MCF 10A (cell line): ENCODE data around the gene NOC4L. TPM values are rescaled to one million over a fixed set of nuclear protein-coding genes. Genes with fewer than 3 reads are reported as not detected.

Source experiments
- BruUV-seq: library from RNA; stranded (reverse); fragments of 400-500 nt; replicated peaks from 2 replicates; lab custom pipeline; 2021; lab: Mats Ljungman, UMichigan
- CTCF ChIA-PET: fragments of 300-600 bp; sonication (Branson Sonifier 250); formaldehyde crosslinking; extraction: SDS; loops from one replicate; lab custom pipeline; 2021; ENCODE audit warnings: antibody characterized with exemption, inconsistent platforms; lab: Yijun Ruan, JAX
- POLR2A ChIA-PET: fragments of 300-600, 350-650 bp; sonication (Branson Sonifier 250); formaldehyde crosslinking; extraction: SDS; loops from one replicate; lab custom pipeline; 2020; ENCODE audit warnings: antibody characterized with exemption, inconsistent platforms; lab: Yijun Ruan, JAX
- DNase-seq: peaks from one replicate; pipeline ENCODE4 v3.0.0-alpha.2; 2018; ENCODE audit not compliant: unreplicated experiment
- H3K27ac Mint-ChIP-seq: one replicate; pipeline ENCODE4 v1.8.0; 2022; ENCODE audit warnings: mild to moderate bottlenecking, low read depth, mixed read lengths; ENCODE audit not compliant: unreplicated experiment
- H3K27me3 Mint-ChIP-seq: one replicate; pipeline ENCODE4 v1.8.0; 2022; ENCODE audit warnings: mixed read lengths; ENCODE audit not compliant: insufficient read depth, unreplicated experiment
- H3K36me3 Mint-ChIP-seq: one replicate; pipeline ENCODE4 v1.8.0; 2022; ENCODE audit warnings: mild to moderate bottlenecking, moderate library complexity, mixed read lengths; ENCODE audit not compliant: insufficient read depth, unreplicated experiment
- H3K4me1 Mint-ChIP-seq: one replicate; pipeline ENCODE4 v1.8.0; 2022; ENCODE audit warnings: mixed read lengths; ENCODE audit not compliant: insufficient read depth, unreplicated experiment
- H3K4me3 Mint-ChIP-seq: one replicate; pipeline ENCODE4 v1.8.0; 2022; ENCODE audit warnings: mild to moderate bottlenecking, moderate library complexity, mixed read lengths; ENCODE audit not compliant: unreplicated experiment
- H3K9me3 Mint-ChIP-seq: one replicate; pipeline ENCODE4 v1.8.0; 2022; ENCODE audit warnings: mixed read lengths; ENCODE audit not compliant: unreplicated experiment
- intact Hi-C: fragments of 100-400 bp; cut with micrococcal nuclease; formaldehyde crosslinking; loops from 2 replicates; pipeline ENCODE4 v1.14.1; 2022
- total RNA-seq: library from RNA; stranded (reverse); gene quantifications from 2 replicates; pipeline ENCODE4 v1.2.3, GENCODE V29; 2022
- TF ChIP-seq, protein P1 (sequence below): fragments of 200-600 bp; IDR thresholded peaks from one replicate; pipeline ENCODE4 v1.8.0; 2022; ENCODE audit warnings: antibody characterized with exemption, mild to moderate bottlenecking; ENCODE audit not compliant: unreplicated experiment

NOC4L gene
- total RNA-seq, 1 experiment from 2014 or later = 32.0 TPM

DNA sequence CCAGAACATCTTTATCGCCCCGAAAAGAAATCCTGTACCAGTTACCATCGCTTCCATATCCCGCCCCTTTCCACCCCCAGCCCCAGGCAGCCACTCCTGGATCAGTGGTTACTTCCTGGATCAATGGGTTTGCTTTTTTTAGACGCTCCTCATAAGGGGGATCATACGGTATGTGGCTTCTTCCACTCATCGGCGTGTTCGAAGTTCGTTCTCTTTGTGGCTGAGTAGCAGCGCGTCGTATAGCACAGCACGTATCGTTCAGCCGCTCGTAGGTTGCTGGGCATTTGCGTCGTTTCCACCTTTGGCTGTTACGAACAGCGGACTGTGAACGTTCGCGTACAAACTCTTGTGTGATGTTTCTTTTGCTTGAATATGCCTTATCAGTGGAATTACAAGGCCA is 1.8 kb downstream of the NOC4L start:
- DNase-seq = no peak
- no peaks in the 10 kb centered on the region for H3K9me3 Mint-ChIP-seq
- TF ChIP-seq, protein P1, sequence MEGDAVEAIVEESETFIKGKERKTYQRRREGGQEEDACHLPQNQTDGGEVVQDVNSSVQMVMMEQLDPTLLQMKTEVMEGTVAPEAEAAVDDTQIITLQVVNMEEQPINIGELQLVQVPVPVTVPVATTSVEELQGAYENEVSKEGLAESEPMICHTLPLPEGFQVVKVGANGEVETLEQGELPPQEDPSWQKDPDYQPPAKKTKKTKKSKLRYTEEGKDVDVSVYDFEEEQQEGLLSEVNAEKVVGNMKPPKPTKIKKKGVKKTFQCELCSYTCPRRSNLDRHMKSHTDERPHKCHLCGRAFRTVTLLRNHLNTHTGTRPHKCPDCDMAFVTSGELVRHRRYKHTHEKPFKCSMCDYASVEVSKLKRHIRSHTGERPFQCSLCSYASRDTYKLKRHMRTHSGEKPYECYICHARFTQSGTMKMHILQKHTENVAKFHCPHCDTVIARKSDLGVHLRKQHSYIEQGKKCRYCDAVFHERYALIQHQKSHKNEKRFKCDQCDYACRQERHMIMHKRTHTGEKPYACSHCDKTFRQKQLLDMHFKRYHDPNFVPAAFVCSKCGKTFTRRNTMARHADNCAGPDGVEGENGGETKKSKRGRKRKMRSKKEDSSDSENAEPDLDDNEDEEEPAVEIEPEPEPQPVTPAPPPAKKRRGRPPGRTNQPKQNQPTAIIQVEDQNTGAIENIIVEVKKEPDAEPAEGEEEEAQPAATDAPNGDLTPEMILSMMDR = no peak
- H3K4me1 Mint-ChIP-seq = no peaks in the 10 kb centered on the region
- peaks cover 20% of the 10 kb centered on the region for H3K36me3 Mint-ChIP-seq
- intact Hi-C loops = no loop called here
- H3K27me3 Mint-ChIP-seq = no peaks in the 10 kb centered on the region
- ChIA-PET CTCF (interaction anchor here (0.8 kb wide), 1 partner anchor 268 kb away, joined by 5 read pairs; no protein-coding TSS in a partner anchor), POLR2A (no interaction called here)
- H3K27ac Mint-ChIP-seq = no peak overlapping the region
- BruUV-seq = no TSS peak
- peak overlapping the region; percentile 29 for H3K4me3 Mint-ChIP-seq

GRCh38 chr12:132146772-132147422 is 2.6 kb downstream of the NOC4L start:
- no peak overlapping the region for H3K27ac Mint-ChIP-seq
- TF ChIP-seq, protein P1 = no peak
- no peaks in the 10 kb centered on the region for H3K4me1 Mint-ChIP-seq
- CTCF ChIA-PET = interaction anchor here (0.6 kb wide), 1 partner anchor 77 kb away, joined by 3 read pairs; no protein-coding TSS in a partner anchor
- no TSS peak for BruUV-seq
- DNase-seq = no peak
- peak overlapping the region; percentile 29 for H3K4me3 Mint-ChIP-seq
- intact Hi-C loops = no loop called here
- peaks cover 19% of the 10 kb centered on the region for H3K36me3 Mint-ChIP-seq
- POLR2A ChIA-PET = no interaction called here
- H3K27me3 Mint-ChIP-seq = no peaks in the 10 kb centered on the region
- no peaks in the 10 kb centered on the region for H3K9me3 Mint-ChIP-seq

DNA sequence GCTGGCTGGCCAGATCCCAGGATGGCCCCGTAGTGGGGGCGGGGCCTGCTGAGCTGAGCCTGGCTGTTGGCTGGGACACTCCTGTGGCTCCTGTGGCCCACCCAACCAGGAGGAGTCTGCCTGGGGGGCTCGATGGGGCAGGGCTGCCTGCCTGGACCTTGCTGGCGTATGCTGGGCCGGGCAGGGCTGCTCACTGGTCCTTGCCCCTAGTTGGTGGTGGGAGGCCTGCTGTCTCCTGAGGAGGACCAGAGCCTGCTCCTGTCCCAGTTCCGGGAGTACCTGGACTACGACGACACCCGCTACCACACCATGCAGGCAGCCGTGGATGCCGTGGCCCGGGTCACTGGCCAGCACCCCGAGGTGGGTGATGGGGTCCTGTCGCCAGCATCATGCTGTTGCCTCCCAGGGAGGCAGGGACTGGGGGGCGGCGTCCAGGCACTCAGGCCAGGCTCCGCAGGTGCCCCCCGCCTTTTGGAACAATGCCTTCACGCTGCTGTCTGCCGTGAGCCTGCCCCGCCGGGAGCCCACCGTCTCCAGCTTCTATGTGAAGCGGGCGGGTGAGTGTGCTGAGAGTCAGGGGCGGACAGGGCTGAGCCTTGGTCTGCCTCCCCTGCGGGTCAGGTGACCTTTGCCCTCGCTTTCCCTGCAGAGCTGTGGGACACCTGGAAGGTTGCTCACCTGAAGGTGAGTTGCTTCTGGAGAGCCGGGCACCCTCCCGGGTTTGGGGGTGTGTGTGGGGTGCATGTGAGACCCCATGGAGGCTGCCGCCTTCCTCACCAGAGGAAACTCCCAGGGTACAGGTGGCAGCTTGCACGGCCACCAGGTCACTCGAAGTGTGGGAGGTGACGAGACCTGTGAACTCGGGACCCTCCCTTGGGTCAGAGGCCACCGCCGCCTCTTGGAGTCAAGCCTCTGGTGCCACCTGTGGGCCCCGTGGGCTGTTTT is 3.4 kb downstream of the NOC4L start:
- intact Hi-C loops = no loop called here
- TF ChIP-seq, protein P1 = no peak
- H3K4me1 Mint-ChIP-seq = no peaks in the 10 kb centered on the region
- H3K27me3 Mint-ChIP-seq = no peaks in the 10 kb centered on the region
- H3K27ac Mint-ChIP-seq = no peak overlapping the region
- no peak for DNase-seq
- no peak overlapping the region for H3K4me3 Mint-ChIP-seq
- peaks cover 19% of the 10 kb centered on the region for H3K36me3 Mint-ChIP-seq
- H3K9me3 Mint-ChIP-seq = no peaks in the 10 kb centered on the region
- CTCF ChIA-PET = interaction anchor here (0.5 kb wide), 1 partner anchor 384 kb away, joined by 3 read pairs; no protein-coding TSS in a partner anchor
- POLR2A ChIA-PET = no interaction called here
- no TSS peak for BruUV-seq
